ENCODE data around the gene SLC6A6. TPM values are rescaled to one million over a fixed set of nuclear protein-coding genes. Genes with fewer than 3 reads are reported as not detected.

Gene SLC6A6
- 25.8 TPM for total RNA-seq

DNA sequence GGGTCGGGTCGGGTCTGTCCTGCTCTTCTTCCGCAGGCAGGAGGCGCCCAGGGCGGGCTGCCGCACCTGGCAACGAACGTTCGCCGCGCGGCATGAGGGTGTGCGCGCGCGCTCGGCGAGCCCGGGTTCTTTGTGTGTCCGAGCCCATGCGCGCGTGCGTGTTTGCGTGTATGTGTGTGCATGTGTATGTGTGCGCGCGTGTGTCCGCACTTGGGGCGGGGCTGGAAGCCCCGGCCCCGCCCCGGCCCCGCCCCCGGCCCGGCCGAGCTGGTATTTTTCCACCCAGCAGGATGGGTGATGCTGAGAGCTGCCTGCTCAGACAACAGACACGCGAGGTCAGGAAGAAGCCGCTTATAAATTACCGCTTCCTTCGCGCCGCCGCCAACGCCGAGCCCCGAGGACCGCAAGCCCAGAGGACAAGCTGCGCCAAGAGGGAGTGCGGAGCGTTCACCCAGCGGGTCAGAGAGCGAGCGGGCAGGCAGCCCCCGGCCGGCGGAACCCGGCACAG, at the start of gene SLC6A6:
SLC6A6 (plus strand) TSS at position 303 of the 508 bp plus-strand sequence. CDS start 41,029 bp downstream, outside the sequence.

Small RNA genes within 50 kb of the gene (small RNA-seq; reads per million reads assigned to genes)
- not detected for gene RNA5SP124 (ENCODE audit: low replicate concordance)
- not detected for gene RNU6-905P (ENCODE audit: low replicate concordance)

Other genes with a start within 250 kb of the SLC6A6 start
- 26.8 TPM for gene XPC, start 224.0 kb upstream of the SLC6A6 start, total RNA-seq
- 4.0 TPM for gene LSM3, start 223.8 kb upstream of the SLC6A6 start, total RNA-seq
- gene GRIP2, start 137.7 kb downstream of the SLC6A6 start, total RNA-seq: 5.4 TPM
- gene CCDC174, start 249.2 kb downstream of the SLC6A6 start, total RNA-seq: 17.7 TPM

All from metanephros (tissue), 2 donors.